ENCODE results near the gene TMEM80. TPM values are rescaled to one million over a fixed set of nuclear protein-coding genes. Genes with fewer than 3 reads are reported as not detected.

TMEM80 gene
- total RNA-seq, 1 experiment from 2014 or later: 10.8 TPM

DNA sequence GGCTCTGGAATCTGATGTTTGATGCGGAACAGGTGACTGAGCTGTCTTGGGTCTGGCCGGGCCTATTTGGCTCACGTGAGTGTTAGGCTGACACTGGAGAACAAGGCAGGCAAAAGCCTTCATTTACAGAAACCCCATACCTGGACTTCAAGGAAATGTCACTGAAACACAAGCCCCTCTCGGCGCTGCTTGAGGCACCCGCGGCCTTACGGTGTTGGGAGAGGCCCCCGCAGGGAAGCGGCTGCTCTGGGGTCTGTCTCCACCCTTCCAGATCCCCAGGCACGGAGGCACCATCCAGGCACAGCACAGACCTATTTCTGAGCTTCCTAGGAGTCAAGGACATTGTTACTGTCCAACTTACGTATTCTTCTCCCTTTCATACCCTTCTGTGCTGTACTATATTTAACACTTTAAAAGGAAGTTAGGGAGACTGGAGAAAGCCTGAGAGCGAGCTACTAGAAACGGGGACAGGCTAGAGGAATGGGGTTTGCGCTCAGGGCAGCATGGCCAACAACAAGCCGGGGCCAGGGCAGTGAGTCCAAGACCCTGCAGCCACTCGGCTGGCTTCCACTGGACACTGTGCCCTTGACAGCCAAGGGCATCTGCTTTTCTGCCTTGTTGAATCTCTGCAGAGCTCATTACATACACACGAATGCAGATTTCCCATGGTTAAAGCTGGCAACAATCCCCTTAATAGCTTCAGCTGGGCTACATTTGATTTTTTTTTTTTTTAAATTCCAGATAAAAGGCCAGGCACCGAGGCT lies 34.8 kb upstream of the TMEM80 start:
- Histone ChIP-seq H3K27ac (ENCODE audit: low read length) (no peak overlapping the region), H2AFZ (ENCODE audit: low read length) (no peak overlapping the region), H3K79me2 (ENCODE audit: low read length) (no peaks in the 10 kb centered on the region), H3K9ac (ENCODE audit: low read length) (no peak overlapping the region), H3F3A (ENCODE audit: low read length, unreplicated experiment) (no peaks in the 10 kb centered on the region), H3K4me3 (ENCODE audit: low read length) (no peak overlapping the region), H3K9me3 (ENCODE audit: low read length) (no peaks in the 10 kb centered on the region), H4K20me1 (ENCODE audit: low read length) (no peaks in the 10 kb centered on the region), H3K4me2 (ENCODE audit: low read length) (no peak overlapping the region), H3K36me3 (ENCODE audit: low read depth, low read length) (peaks cover 2% of the 10 kb centered on the region; the same call in 1 of the 2 replicates), H3K4me1 (ENCODE audit: insufficient read depth, low read length) (no peaks in the 10 kb centered on the region), H3K27me3 (ENCODE audit: low read length) (no peaks in the 10 kb centered on the region), H3K9me2 (replicated peaks; ENCODE audit: low read length) (no peaks in the 10 kb centered on the region)
- BruUV-seq (replicated peaks): no TSS peak
- TF ChIP-seq EZH2phosphoT487 (IDR thresholded peaks at IDR 0.05; ENCODE audit: borderline replicate concordance, low read length): no peak
- TF ChIP-seq EZH2 (IDR thresholded peaks at IDR 0.05; ENCODE audit: low read length, unreplicated experiment): no peak
- no peak for TF ChIP-seq CTCF (conservative IDR thresholded peaks at IDR 0.05; ENCODE audit: low read depth, low read length)
- POLR2A ChIA-PET (ENCODE audit: unreplicated experiment): no interaction called here
- ATAC-seq: no peak
- DNase-seq: no peak
- intact Hi-C loops (cut with micrococcal nuclease): no loop called here
- CTCF ChIA-PET: interaction anchor here (0.5 kb wide), 1 partner anchor 80 kb away, joined by 6 read pairs; no protein-coding TSS in a partner anchor

GRCh38 chr11:662689-663274 lies 32.8 kb upstream of the TMEM80 start:
- intact Hi-C loops (cut with micrococcal nuclease): no loop called here
- DNase-seq: peak; percentile 54
- Histone ChIP-seq H4K20me1 (ENCODE audit: low read length) (no peaks in the 10 kb centered on the region), H3K79me2 (ENCODE audit: low read length) (no peaks in the 10 kb centered on the region), H3K9me3 (ENCODE audit: low read length) (no peaks in the 10 kb centered on the region), H3K27me3 (ENCODE audit: low read length) (no peaks in the 10 kb centered on the region), H3K27ac (ENCODE audit: low read length) (no peak overlapping the region), H3K4me2 (ENCODE audit: low read length) (no peak overlapping the region), H3K9me2 (replicated peaks; ENCODE audit: low read length) (no peaks in the 10 kb centered on the region), H3F3A (ENCODE audit: low read length, unreplicated experiment) (no peaks in the 10 kb centered on the region), H3K4me1 (ENCODE audit: insufficient read depth, low read length) (no peaks in the 10 kb centered on the region), H3K36me3 (ENCODE audit: low read depth, low read length) (peaks cover 2% of the 10 kb centered on the region; the same call in 1 of the 2 replicates), H3K4me3 (ENCODE audit: low read length) (no peak overlapping the region), H2AFZ (ENCODE audit: low read length) (no peak overlapping the region), H3K9ac (ENCODE audit: low read length) (no peak overlapping the region)
- TF ChIP-seq EZH2 (IDR thresholded peaks at IDR 0.05; ENCODE audit: low read length, unreplicated experiment) (no peak), EZH2phosphoT487 (IDR thresholded peaks at IDR 0.05; ENCODE audit: borderline replicate concordance, low read length) (no peak), CTCF (conservative IDR thresholded peaks at IDR 0.05; ENCODE audit: low read depth, low read length) (peak; percentile 75)
- ChIA-PET POLR2A (ENCODE audit: unreplicated experiment) (no interaction called here), CTCF (interaction anchor here (0.7 kb wide), 1 partner anchor 41 kb away, joined by 3 read pairs; no protein-coding TSS in a partner anchor)
- BruUV-seq (replicated peaks): no TSS peak
- ATAC-seq: peak; percentile 91

All from PC-3 (cell line).